Memory B cell (primary cell): Measurements from ENCODE around the gene CTNNA3.

Source experiments
- ATAC-seq: fragments of 150-1000 bp; cut with Tn5 transposase; 2 replicates; pipeline ENCODE4 v1.10.0; 2021; ENCODE audit warnings: low read depth, mild to moderate bottlenecking, moderate library complexity
- DNase-seq, 2 donors: peaks; one replicate each; pipeline ENCODE4 v3.0.0; 2022; ENCODE audit warnings: low spot score in 2 of 2
- H3K27ac Mint-ChIP-seq: one replicate; pipeline ENCODE4 v1.8.0; 2022; ENCODE audit warnings: mild to moderate bottlenecking, moderate library complexity, mixed read lengths
- H3K27me3 Mint-ChIP-seq: one replicate; pipeline ENCODE4 v1.8.0; 2022; ENCODE audit warnings: mixed read lengths
- H3K36me3 Mint-ChIP-seq: one replicate; pipeline ENCODE4 v1.8.0; 2022; ENCODE audit warnings: mild to moderate bottlenecking, mixed read lengths
- H3K4me1 Mint-ChIP-seq: one replicate; pipeline ENCODE4 v1.8.0; 2022; ENCODE audit warnings: mixed read lengths
- H3K4me3 Mint-ChIP-seq: one replicate; pipeline ENCODE4 v1.8.0; 2022; ENCODE audit warnings: mild to moderate bottlenecking, moderate library complexity, mixed read lengths
- H3K9me3 Mint-ChIP-seq: one replicate; pipeline ENCODE4 v1.8.0; 2022; ENCODE audit warnings: mixed read lengths

Gene CTNNA3

GRCh38 chr10:66318761-66319160, 1377.2 kb downstream of the CTNNA3 start:
- Mint-ChIP-seq H3K4me1 (no peaks in the 10 kb centered on the region), H3K27me3 (no peaks in the 10 kb centered on the region), H3K36me3 (no peaks in the 10 kb centered on the region), H3K27ac (no peak overlapping the region), H3K9me3 (no peaks in the 10 kb centered on the region), H3K4me3 (no peak overlapping the region)
- DNase-seq, result no peak
- no peak for ATAC-seq

GRCh38 chr10:66307826-66308225, 1388.2 kb downstream of the CTNNA3 start:
- no peak for ATAC-seq
- peaks cover 3% of the 10 kb centered on the region for H3K9me3 Mint-ChIP-seq
- no peaks in the 10 kb centered on the region for H3K4me1 Mint-ChIP-seq

GRCh38 chr10:66301078-66301477, 1394.9 kb downstream of the CTNNA3 start:
- Mint-ChIP-seq H3K36me3 (no peaks in the 10 kb centered on the region), H3K27me3 (no peaks in the 10 kb centered on the region), H3K9me3 (no peaks in the 10 kb centered on the region), H3K4me1 (no peaks in the 10 kb centered on the region), H3K4me3 (no peak overlapping the region), H3K27ac (no peak overlapping the region)
- ATAC-seq, result no peak
- no peak for DNase-seq

More at GRCh38 chr10:66307826-66308225, 1388.2 kb downstream of the CTNNA3 start:
- H3K27me3 Mint-ChIP-seq, result no peaks in the 10 kb centered on the region
- no peak for DNase-seq
- H3K27ac Mint-ChIP-seq, result no peak overlapping the region
- H3K4me3 Mint-ChIP-seq, result no peak overlapping the region
- H3K36me3 Mint-ChIP-seq, result no peaks in the 10 kb centered on the region

GRCh38 chr10:66295602-66296001, 1400.4 kb downstream of the CTNNA3 start:
- no peaks in the 10 kb centered on the region for H3K4me1 Mint-ChIP-seq
- no peak overlapping the region for H3K4me3 Mint-ChIP-seq
- H3K36me3 Mint-ChIP-seq, result no peaks in the 10 kb centered on the region
- no peak overlapping the region for H3K27ac Mint-ChIP-seq
- peaks cover 1% of the 10 kb centered on the region for H3K9me3 Mint-ChIP-seq
- H3K27me3 Mint-ChIP-seq, result no peaks in the 10 kb centered on the region
- no peak for ATAC-seq
- DNase-seq, result no peak

- Mint-ChIP-seq H3K4me1 (no peaks in the 10 kb centered on the region), H3K36me3 (no peaks in the 10 kb centered on the region), H3K27me3 (no peaks in the 10 kb centered on the region), H3K4me3 (no peak overlapping the region), H3K9me3 (peaks cover 1% of the 10 kb centered on the region), H3K27ac (no peak overlapping the region)
- DNase-seq, result no peak
- ATAC-seq, result no peak
Observed at GRCh38 chr10:66294538-66294937, 1401.5 kb downstream of the CTNNA3 start.

- H3K4me3 Mint-ChIP-seq, result no peak overlapping the region
- H3K27me3 Mint-ChIP-seq, result no peaks in the 10 kb centered on the region
- H3K9me3 Mint-ChIP-seq, result peaks cover 1% of the 10 kb centered on the region
- H3K27ac Mint-ChIP-seq, result no peak overlapping the region
- H3K36me3 Mint-ChIP-seq, result no peaks in the 10 kb centered on the region
- DNase-seq (no peak), ATAC-seq (no peak)
- H3K4me1 Mint-ChIP-seq, result no peaks in the 10 kb centered on the region
Observed at GRCh38 chr10:66292922-66293321, 1403.1 kb downstream of the CTNNA3 start.

GRCh38 chr10:66292456-66292855, 1403.5 kb downstream of the CTNNA3 start:
- Mint-ChIP-seq H3K27ac (no peak overlapping the region), H3K36me3 (no peaks in the 10 kb centered on the region), H3K9me3 (peaks cover 1% of the 10 kb centered on the region), H3K27me3 (no peaks in the 10 kb centered on the region), H3K4me3 (no peak overlapping the region), H3K4me1 (no peaks in the 10 kb centered on the region)
- ATAC-seq (no peak), DNase-seq (no peak)

GRCh38 chr10:66291133-66291532, 1404.9 kb downstream of the CTNNA3 start:
- Mint-ChIP-seq H3K27ac (no peak overlapping the region), H3K27me3 (no peaks in the 10 kb centered on the region), H3K4me3 (no peak overlapping the region), H3K9me3 (peaks cover 1% of the 10 kb centered on the region), H3K36me3 (no peaks in the 10 kb centered on the region), H3K4me1 (no peaks in the 10 kb centered on the region)
- no peak for DNase-seq
- no peak for ATAC-seq

GRCh38 chr10:66284621-66285020, 1411.4 kb downstream of the CTNNA3 start:
- Mint-ChIP-seq H3K27me3 (no peaks in the 10 kb centered on the region), H3K4me1 (no peaks in the 10 kb centered on the region), H3K36me3 (no peaks in the 10 kb centered on the region), H3K27ac (no peak overlapping the region), H3K4me3 (no peak overlapping the region), H3K9me3 (no peaks in the 10 kb centered on the region)
- DNase-seq (no peak), ATAC-seq (no peak)

- no peaks in the 10 kb centered on the region for H3K27me3 Mint-ChIP-seq
- H3K36me3 Mint-ChIP-seq, result no peaks in the 10 kb centered on the region
- DNase-seq (no peak), ATAC-seq (no peak)
- no peak overlapping the region for H3K4me3 Mint-ChIP-seq
- H3K27ac Mint-ChIP-seq, result no peak overlapping the region
- H3K4me1 Mint-ChIP-seq, result no peaks in the 10 kb centered on the region
- no peaks in the 10 kb centered on the region for H3K9me3 Mint-ChIP-seq
Observed at GRCh38 chr10:66283874-66284464, 1412.0 kb downstream of the CTNNA3 start.

- DNase-seq (no peak), ATAC-seq (no peak)
- Mint-ChIP-seq H3K4me3 (no peak overlapping the region), H3K27ac (no peak overlapping the region), H3K27me3 (no peaks in the 10 kb centered on the region), H3K36me3 (no peaks in the 10 kb centered on the region), H3K9me3 (no peaks in the 10 kb centered on the region), H3K4me1 (no peaks in the 10 kb centered on the region)
Observed at GRCh38 chr10:66283064-66283463, 1412.9 kb downstream of the CTNNA3 start.

GRCh38 chr10:66281327-66281726, 1414.7 kb downstream of the CTNNA3 start:
- Mint-ChIP-seq H3K4me3 (no peak overlapping the region), H3K36me3 (no peaks in the 10 kb centered on the region), H3K27me3 (no peaks in the 10 kb centered on the region), H3K9me3 (no peaks in the 10 kb centered on the region), H3K4me1 (no peaks in the 10 kb centered on the region), H3K27ac (no peak overlapping the region)
- DNase-seq, result no peak
- ATAC-seq, result no peak

- no peak overlapping the region for H3K27ac Mint-ChIP-seq
- peaks cover 2% of the 10 kb centered on the region for H3K9me3 Mint-ChIP-seq
- H3K27me3 Mint-ChIP-seq, result no peaks in the 10 kb centered on the region
- H3K4me3 Mint-ChIP-seq, result no peak overlapping the region
- DNase-seq, result no peak
- H3K4me1 Mint-ChIP-seq, result no peaks in the 10 kb centered on the region
- no peaks in the 10 kb centered on the region for H3K36me3 Mint-ChIP-seq
- ATAC-seq, result no peak
Observed at GRCh38 chr10:66277481-66277880, 1418.5 kb downstream of the CTNNA3 start.

GRCh38 chr10:66273966-66274519, 1422.0 kb downstream of the CTNNA3 start:
- ATAC-seq (no peak), DNase-seq (no peak)
- Mint-ChIP-seq H3K27ac (no peak overlapping the region), H3K4me1 (no peaks in the 10 kb centered on the region), H3K4me3 (no peak overlapping the region), H3K9me3 (peaks cover 2% of the 10 kb centered on the region), H3K36me3 (no peaks in the 10 kb centered on the region), H3K27me3 (no peaks in the 10 kb centered on the region)

GRCh38 chr10:66265398-66265797, 1430.6 kb downstream of the CTNNA3 start:
- no peaks in the 10 kb centered on the region for H3K36me3 Mint-ChIP-seq
- peaks cover 9% of the 10 kb centered on the region for H3K9me3 Mint-ChIP-seq
- no peaks in the 10 kb centered on the region for H3K27me3 Mint-ChIP-seq
- no peaks in the 10 kb centered on the region for H3K4me1 Mint-ChIP-seq
- no peak for DNase-seq
- ATAC-seq, result no peak
- H3K27ac Mint-ChIP-seq, result no peak overlapping the region
- no peak overlapping the region for H3K4me3 Mint-ChIP-seq
